GM12878 (cell line): ENCODE data around the gene ANKRD60. TPM values are rescaled to one million over a fixed set of nuclear protein-coding genes. Genes with fewer than 3 reads are reported as not detected.

Experiments used
- ATAC-seq: fragments of 200-7000 bp; cut with Tn5 transposase; 3 replicates; pipeline ENCODE4 v1.9.1; 2020; ENCODE audit warnings: mild to moderate bottlenecking, moderate library complexity
- BruUV-seq: library from RNA; stranded (reverse); fragments of 400-500 nt; replicated peaks from 2 replicates; lab custom pipeline; 2021; lab: Mats Ljungman, UMichigan
- CTCF ChIA-PET: fragments of 300-600 bp; sonication (Branson Sonifier 250); formaldehyde crosslinking; extraction: SDS; loops from one replicate; lab custom pipeline; 2021; ENCODE audit warnings: inconsistent platforms; lab: Yijun Ruan, JAX
- POLR2A ChIA-PET: fragments of 350-600 bp; formaldehyde crosslinking; extraction: SDS; loops from one replicate; lab custom pipeline; 2021; ENCODE audit warnings: inconsistent platforms; lab: Charles Lee
- RAD21 ChIA-PET: fragments of 300-600 bp; sonication (Branson Sonifier 250); formaldehyde crosslinking; loops from one replicate; lab custom pipeline; 2023; ENCODE audit warnings: antibody characterized with exemption; ENCODE audit not compliant: unreplicated experiment; lab: Charles Lee
- SMC1A ChIA-PET: fragments of 300-600 bp; sonication (Branson Sonifier 250); formaldehyde crosslinking; loops from one replicate; lab custom pipeline; 2023; ENCODE audit not compliant: unreplicated experiment, uncharacterized antibody; lab: Charles Lee
- DNase-seq: peaks from one replicate; pipeline ENCODE4 v3.0.0-alpha.2; 2011; ENCODE audit warnings: low read depth, low spot score
- FAIRE-seq: peaks from 3 replicates; lab custom pipeline; 2011; peaks lifted over from hg19 to GRCh38; lab: Jason Lieb, UNC
- H2AFZ ChIP-seq: 2 replicates; pipeline ENCODE4 v1.6.0; 2011; ENCODE audit warnings: low read depth, low read length, control low read depth; ENCODE audit not compliant: control insufficient read depth
- H3K27ac ChIP-seq: 2 replicates; pipeline ENCODE4 v1.5.1; 2011; ENCODE audit warnings: control low read depth; ENCODE audit not compliant: control insufficient read depth, insufficient read depth
- H3K27me3 ChIP-seq, 2 experiments: replicated peaks in 1 of 2; 2 replicates each; pipeline versions ENCODE4 v1.6.0 to v1.6.1; 2011; ENCODE audit warnings: low read length in 1 of 2; ENCODE audit not compliant: control insufficient read depth in 2 of 2, insufficient read depth in 2 of 2
- H3K36me3 ChIP-seq, 2 experiments: 2 replicates each; pipeline ENCODE4 v1.5.1; 2011; ENCODE audit warnings: low read length in 1 of 2; ENCODE audit not compliant: control insufficient read depth in 2 of 2, insufficient read depth in 2 of 2
- H3K4me1 ChIP-seq: 2 replicates; pipeline ENCODE4 v1.6.1; 2011; ENCODE audit warnings: mild to moderate bottlenecking, low read length, moderate library complexity, mixed read lengths; ENCODE audit not compliant: control insufficient read depth, insufficient read depth
- H3K4me2 ChIP-seq: 2 replicates; pipeline ENCODE4 v1.6.0; 2011; ENCODE audit warnings: control low read depth; ENCODE audit not compliant: control insufficient read depth, insufficient read depth
- H3K4me3 ChIP-seq: fragments of 200-600 bp; sonication (generic); 2 replicates; pipeline ENCODE4 v1.5.1; 2016
- H3K79me2 ChIP-seq: 2 replicates; pipeline ENCODE4 v1.6.0; 2011; ENCODE audit warnings: low read length; ENCODE audit not compliant: control insufficient read depth, insufficient read depth
- H3K9ac ChIP-seq: 2 replicates; pipeline ENCODE4 v1.8.0; 2011; ENCODE audit warnings: low read length, control low read depth, mixed read lengths; ENCODE audit not compliant: control insufficient read depth, insufficient read depth
- H3K9me3 ChIP-seq: replicated peaks from 3 replicates; pipeline ENCODE4 v1.5.1; 2011; ENCODE audit warnings: mild to moderate bottlenecking, low read length; ENCODE audit not compliant: control insufficient read depth, insufficient read depth
- H4K20me1 ChIP-seq: 2 replicates; pipeline ENCODE4 v1.6.0; 2011; ENCODE audit not compliant: control insufficient read depth, insufficient read depth
- ASH2L ChIP-seq: fragments of 300-600, 200-600 bp; sonication (generic); IDR thresholded peaks from 2 replicates; pipeline ENCODE4 v1.6.1; 2017; ENCODE audit warnings: low read depth, mild to moderate bottlenecking, borderline replicate concordance
- EGR1 ChIP-seq, 2 experiments: IDR thresholded peaks; 1 replicate in 1 of 2; 2 replicates in 1 of 2; pipeline ENCODE4 v1.6.1; 2011 to 2012; ENCODE audit warnings: low read depth in 2 of 2, low read length in 2 of 2, borderline replicate concordance in 1 of 2, mild to moderate bottlenecking in 1 of 2, moderate library complexity in 1 of 2
- EP300 ChIP-seq, 2 experiments: fragments of 150-350 bp in 1 of 2; IDR thresholded peaks; 2 replicates each; pipeline ENCODE4 v1.6.1; 2011 to 2012; ENCODE audit warnings: low read depth in 2 of 2, low read length in 2 of 2, borderline replicate concordance in 1 of 2, improper control_type of control experiment in 1 of 2, inconsistent platforms in 1 of 2; ENCODE audit not compliant: control insufficient read depth in 1 of 2
- FOXM1 ChIP-seq: IDR thresholded peaks from 2 replicates; pipeline ENCODE4 v1.6.1; 2012; ENCODE audit warnings: low read depth, mild to moderate bottlenecking, inconsistent platforms, low read length, moderate library complexity
- MAX ChIP-seq: IDR thresholded peaks from 2 replicates; pipeline ENCODE4 v1.6.1; 2012; ENCODE audit warnings: low read depth, low read length, improper control_type of control experiment
- MTA2 ChIP-seq: fragments of 450-650 bp; IDR thresholded peaks from 2 replicates; pipeline ENCODE4 v1.6.1; 2016; ENCODE audit warnings: low read depth, mild to moderate bottlenecking, moderate library complexity
- MYB ChIP-seq: fragments of 150-350 bp; IDR thresholded peaks from 2 replicates; pipeline ENCODE4 v1.6.1; 2014; ENCODE audit warnings: mild to moderate bottlenecking, low read depth, low read length, borderline replicate concordance
- NFYA ChIP-seq: IDR thresholded peaks from 2 replicates; pipeline ENCODE4 v1.6.1; 2011; ENCODE audit warnings: low read depth, mild to moderate bottlenecking, low read length, improper control_type of control experiment, borderline replicate concordance
- NR2C1 ChIP-seq: fragments of 450-650 bp; IDR thresholded peaks from 2 replicates; pipeline ENCODE4 v1.6.1; 2017; ENCODE audit warnings: antibody characterized with exemption, mild to moderate bottlenecking, moderate library complexity
- PAX8 ChIP-seq: fragments of 450-650 bp; IDR thresholded peaks from 2 replicates; pipeline ENCODE4 v1.6.1; 2017; ENCODE audit warnings: mild to moderate bottlenecking, moderate library complexity
- PML ChIP-seq: IDR thresholded peaks from 2 replicates; pipeline ENCODE4 v1.6.1; 2012; ENCODE audit warnings: low read length, inconsistent platforms
- RELB ChIP-seq: fragments of 450-650 bp; IDR thresholded peaks from 2 replicates; pipeline ENCODE4 v1.6.1; 2017; ENCODE audit warnings: low read depth, mild to moderate bottlenecking, moderate library complexity
- RFX5 ChIP-seq: IDR thresholded peaks from 2 replicates; pipeline ENCODE4 v1.6.1; 2011; ENCODE audit warnings: low read depth, low read length, improper control_type of control experiment
- ZNF217 ChIP-seq: fragments of 450-650 bp; IDR thresholded peaks from 2 replicates; pipeline ENCODE4 v1.6.1; 2017; ENCODE audit warnings: antibody characterized with exemption, mild to moderate bottlenecking
- ZNF274 ChIP-seq: IDR thresholded peaks from one replicate; pipeline ENCODE4 v1.8.0; 2011; ENCODE audit not compliant: insufficient read length, insufficient read depth
- WGBS: methylation state at CpG from one replicate; pipeline ENCODE4 v1.1.6; 2016; ENCODE audit warnings: low lambda C conversion rate; ENCODE audit not compliant: insufficient replicate concordance, insufficient coverage; ENCODE audit errors: missing lambda C conversion rate; 5-methylcytosine and 5-hydroxymethylcytosine counted together
- in situ Hi-C: fragments of 300-500 bp; cut with MboI; formaldehyde crosslinking; loops from 9 replicates; pipeline ENCODE4 v1.14.3; 2018; ENCODE audit warnings: mixed read lengths
- intact Hi-C: fragments of 100-400 bp; cut with micrococcal nuclease; formaldehyde crosslinking; loops from one replicate; pipeline ENCODE4 v1.14.2; 2022; ENCODE audit not compliant: unreplicated experiment
- polyA plus RNA-seq, 11 experiments: library from polyadenylated mRNA; depleted of rRNA in 4 of 11; unstranded in 6 of 11; stranded (reverse) in 5 of 11; fragments of >200 nt; fragmentation: Nextera tagmentation in 4 of 11; fragmentation: Illumina TruSeq in 1 of 11; extraction: Ambion mirVana in 4 of 11; extraction: Trizol in 1 of 11; gene quantifications; 1 replicate in 1 of 11; 2 replicates in 10 of 11; pipeline versions ENCODE4 v1.2.1 to v1.2.3, GENCODE V29; 2011 to 2016; ENCODE audit warnings: inconsistent platforms in 2 of 11, missing spikeins in 2 of 11, low read depth in 1 of 11
- total RNA-seq, 4 experiments: library from RNA; depleted of rRNA in 3 of 4; stranded (reverse); fragments of >200 nt in 3 of 4; fragmentation: Illumina TruSeq in 1 of 4; extraction: Trizol in 1 of 4; gene quantifications; 2 replicates each; pipeline versions ENCODE4 v1.2.1 to v1.2.3, GENCODE V29; 2013 to 2021
- TF ChIP-seq, protein P1 (sequence below): fragments of 150-350 bp; IDR thresholded peaks from 2 replicates; pipeline ENCODE4 v1.6.1; 2014; ENCODE audit warnings: mild to moderate bottlenecking, low read depth, low read length
- TF ChIP-seq, protein P2 (sequence below): IDR thresholded peaks from 2 replicates; pipeline ENCODE4 v1.6.1; 2011; ENCODE audit warnings: low read depth, low read length, improper control_type of control experiment, borderline replicate concordance

ANKRD60 gene
- total and polyA plus RNA-seq, 10 of the 15 experiments (the other 5 are each of a cell fraction or from before 2014, with no cell fraction given): not detected

- in situ Hi-C loops (no loop called here), intact Hi-C loops (no loop called here)
- FAIRE-seq (no peak), DNase-seq (no peak), ATAC-seq (no peak)
- no peak overlapping the region for H3K9ac ChIP-seq
- no peaks in the 10 kb centered on the region for H3K9me3 ChIP-seq
- H3K4me3 ChIP-seq: no peak overlapping the region
- H4K20me1 ChIP-seq: no peaks in the 10 kb centered on the region
- TF ChIP-seq, protein P1, sequence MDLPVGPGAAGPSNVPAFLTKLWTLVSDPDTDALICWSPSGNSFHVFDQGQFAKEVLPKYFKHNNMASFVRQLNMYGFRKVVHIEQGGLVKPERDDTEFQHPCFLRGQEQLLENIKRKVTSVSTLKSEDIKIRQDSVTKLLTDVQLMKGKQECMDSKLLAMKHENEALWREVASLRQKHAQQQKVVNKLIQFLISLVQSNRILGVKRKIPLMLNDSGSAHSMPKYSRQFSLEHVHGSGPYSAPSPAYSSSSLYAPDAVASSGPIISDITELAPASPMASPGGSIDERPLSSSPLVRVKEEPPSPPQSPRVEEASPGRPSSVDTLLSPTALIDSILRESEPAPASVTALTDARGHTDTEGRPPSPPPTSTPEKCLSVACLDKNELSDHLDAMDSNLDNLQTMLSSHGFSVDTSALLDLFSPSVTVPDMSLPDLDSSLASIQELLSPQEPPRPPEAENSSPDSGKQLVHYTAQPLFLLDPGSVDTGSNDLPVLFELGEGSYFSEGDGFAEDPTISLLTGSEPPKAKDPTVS: no peak
- TF ChIP-seq PAX8 (no peak), NR2C1 (no peak), EGR1 (IDR thresholded peaks at IDR 0.05; ENCODE audit: borderline replicate concordance in 1 of 2, low read depth in 2 of 2, low read length in 2 of 2) (no peak), ASH2L (no peak), RELB (no peak), PML (no peak), ZNF274 (no peak), ZNF217 (no peak), FOXM1 (no peak), NFYA (no peak), RFX5 (no peak), EP300 (IDR thresholded peaks at IDR 0.05; ENCODE audit: borderline replicate concordance in 1 of 2, control insufficient read depth in 1 of 2, low read depth in 2 of 2, low read length in 2 of 2) (no peak), MAX (no peak), MYB (no peak), MTA2 (no peak)
- TF ChIP-seq, protein P2, sequence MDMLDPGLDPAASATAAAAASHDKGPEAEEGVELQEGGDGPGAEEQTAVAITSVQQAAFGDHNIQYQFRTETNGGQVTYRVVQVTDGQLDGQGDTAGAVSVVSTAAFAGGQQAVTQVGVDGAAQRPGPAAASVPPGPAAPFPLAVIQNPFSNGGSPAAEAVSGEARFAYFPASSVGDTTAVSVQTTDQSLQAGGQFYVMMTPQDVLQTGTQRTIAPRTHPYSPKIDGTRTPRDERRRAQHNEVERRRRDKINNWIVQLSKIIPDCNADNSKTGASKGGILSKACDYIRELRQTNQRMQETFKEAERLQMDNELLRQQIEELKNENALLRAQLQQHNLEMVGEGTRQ: no peak
- ChIA-PET CTCF (interaction anchor here (1.2 to 1.4 kb wide), 3 partner anchors 14 to 70 kb away, joined by 3 to 5 read pairs (median 3); no protein-coding TSS in a partner anchor), RAD21 (no interaction called here), POLR2A (no interaction called here), SMC1A (interaction anchor here (1.5 kb wide), 1 partner anchor 45 kb away, joined by 3 read pairs; no protein-coding TSS in a partner anchor)
- no peaks in the 10 kb centered on the region for H3K27me3 ChIP-seq
- H3K4me2 ChIP-seq: no peak overlapping the region
- H3K79me2 ChIP-seq: no peaks in the 10 kb centered on the region
- no peak overlapping the region for H3K27ac ChIP-seq
- no TSS peak for BruUV-seq
- no peaks in the 10 kb centered on the region for H3K4me1 ChIP-seq
- peaks cover 5 to 6% of the 10 kb centered on the region in 2 experiments; a peak in 3 of 4 replicates for H3K36me3 ChIP-seq
- 80% methylated on average over 8 of the region's 8 CpGs for WGBS
- no peak overlapping the region for H2AFZ ChIP-seq
These were observed 23.0 kb upstream of the ANKRD60 start for GRCh38 chr20:58251348-58251978.
